ENCODE measurements around the gene C11orf98. TPM values are rescaled to one million over a fixed set of nuclear protein-coding genes. Genes with fewer than 3 reads are reported as not detected.

C11orf98 gene
- total RNA-seq, 4 donors from 2014 or later = 12.8 to 29.3 (median 25.7) TPM

GRCh38 chr11:62689421-62690183, 24.6 kb upstream of the C11orf98 start, which contains the start of gene LRRN4CL:
TSS of gene LRRN4CL (minus strand) at chr11:62689530. CDS start at chr11:62688508, 1,022 bp downstream.
- peak; percentile 94 to 95 for DNase-seq (ENCODE audit: low spot score in 2 of 2)
- H3K4me3 ChIP-seq = peak within 1 kb of the TSS; percentile 35
- WGBS = 31% methylated on average over 11 of the region's 11 CpGs
- peaks cover 28% of the 10 kb centered on the region for H3K4me1 ChIP-seq
- no peaks in the 10 kb centered on the region for H3K9me3 ChIP-seq
- TF ChIP-seq CTCF (IDR thresholded peaks at IDR 0.05) (no peak), POLR2A (IDR thresholded peaks at IDR 0.05) (peak in 1 of 2 donors; percentile 50), EP300 (IDR thresholded peaks at IDR 0.05) (no peak), POLR2AphosphoS5 (IDR thresholded peaks at IDR 0.05) (peak in 2 of 3 donors; percentile 56 to 69)
- peaks cover 3% of the 10 kb centered on the region for H3K27me3 ChIP-seq
- peak within 1 kb of the TSS; percentile 67 for H3K27ac ChIP-seq
- H3K36me3 ChIP-seq = peaks cover 21% of the 10 kb centered on the region

- 32% methylated on average over 1 of the region's 1 CpG for WGBS
- H3K36me3 ChIP-seq = peaks cover 19% of the 10 kb centered on the region
- TF ChIP-seq POLR2A (IDR thresholded peaks at IDR 0.05) (no peak), EP300 (IDR thresholded peaks at IDR 0.05) (no peak), CTCF (IDR thresholded peaks at IDR 0.05) (no peak), POLR2AphosphoS5 (IDR thresholded peaks at IDR 0.05) (no peak)
- no peaks in the 10 kb centered on the region for H3K9me3 ChIP-seq
- DNase-seq (ENCODE audit: low spot score in 2 of 2) = no peak
- H3K27ac ChIP-seq = peak overlapping the region; percentile 57
- peaks cover 26% of the 10 kb centered on the region for H3K4me1 ChIP-seq
- peak overlapping the region; percentile 35 for H3K4me3 ChIP-seq
- peaks cover 3% of the 10 kb centered on the region for H3K27me3 ChIP-seq
These were observed 23.5 kb upstream of the C11orf98 start for GRCh38 chr11:62688491-62688890.

- Histone ChIP-seq H3K4me1 (peaks cover 26% of the 10 kb centered on the region), H3K27me3 (peaks cover 3% of the 10 kb centered on the region), H3K9me3 (no peaks in the 10 kb centered on the region), H3K27ac (peak overlapping the region; percentile 57), H3K36me3 (peaks cover 14% of the 10 kb centered on the region), H3K4me3 (peak overlapping the region; percentile 35)
- no peak for TF ChIP-seq POLR2AphosphoS5 (IDR thresholded peaks at IDR 0.05)
- TF ChIP-seq CTCF (IDR thresholded peaks at IDR 0.05) = no peak
- no peak for TF ChIP-seq POLR2A (IDR thresholded peaks at IDR 0.05)
- TF ChIP-seq EP300 (IDR thresholded peaks at IDR 0.05) = no peak
- WGBS = 65% methylated on average over 11 of the region's 74 CpGs
- peak in 1 of 2 donors; percentile 73 for DNase-seq (ENCODE audit: low spot score in 2 of 2)
These were observed 22.7 kb upstream of the C11orf98 start for GRCh38 chr11:62687508-62688396.

- H3K4me1 ChIP-seq = peaks cover 32% of the 10 kb centered on the region
- H3K4me3 ChIP-seq = no peak overlapping the region
- H3K27me3 ChIP-seq = peaks cover under 1% of the 10 kb centered on the region
- 80% methylated on average over 7 of the region's 7 CpGs for WGBS
- no peak overlapping the region for H3K27ac ChIP-seq
- no peak for DNase-seq (ENCODE audit: low spot score in 2 of 2)
- no peak for TF ChIP-seq EP300 (IDR thresholded peaks at IDR 0.05)
- no peak for TF ChIP-seq POLR2A (IDR thresholded peaks at IDR 0.05)
- TF ChIP-seq CTCF (IDR thresholded peaks at IDR 0.05) = no peak
- TF ChIP-seq POLR2AphosphoS5 (IDR thresholded peaks at IDR 0.05) = no peak
- no peaks in the 10 kb centered on the region for H3K9me3 ChIP-seq
- peaks cover 3% of the 10 kb centered on the region for H3K36me3 ChIP-seq
These were observed 17.5 kb upstream of the C11orf98 start for GRCh38 chr11:62682518-62682917.

Measured in suprapubic skin (tissue), 4 donors.